NOMO-1 treated with DMSO at 0.1 percent for 48 hours (cell line): ENCODE results near the gene NAIP.
"Not testable (repeated sequence)": the region's sequence is repeated elsewhere in the genome, so short reads cannot be mapped to it uniquely, and the experiment has no call there.

ENCODE experiments used
- DNase-seq: peaks from one replicate; lab custom pipeline; 2025; ENCODE audit not compliant: unreplicated experiment; lab: John Stamatoyannopoulos, UW

NAIP gene

GRCh38 chr5:71025289-71025953 lies at the start of gene NAIP:
Gene NAIP, minus strand, starts transcription at chr5:71025339. Its CDS starts 12,424 bp downstream, at chr5:71012915.
- not testable (repeated sequence) for DNase-seq

- not testable (repeated sequence) for DNase-seq
Observed at GRCh38 chr5:71067262-71067928, 42.3 kb upstream of the NAIP start, which contains the start of gene GTF2H2. Gene GTF2H2, minus strand, starts transcription at chr5:71067676. Its CDS starts 4,913 bp downstream, at chr5:71062763.

- DNase-seq: not testable (repeated sequence)
Observed at GRCh38 chr5:71061322-71061721, 36.2 kb upstream of the NAIP start.

GRCh38 chr5:71059426-71059825 lies 34.3 kb upstream of the NAIP start:
- not testable (repeated sequence) for DNase-seq

- not testable (repeated sequence) for DNase-seq
Observed at GRCh38 chr5:71044808-71045207, 19.7 kb upstream of the NAIP start.

GRCh38 chr5:71044128-71044527 lies 19.0 kb upstream of the NAIP start:
- DNase-seq: not testable (repeated sequence)

- not testable (repeated sequence) for DNase-seq
Observed at GRCh38 chr5:71031046-71031776, 6.1 kb upstream of the NAIP start.

- not testable (repeated sequence) for DNase-seq
Observed at GRCh38 chr5:71020643-71021042, 4.5 kb downstream of the NAIP start.

- not testable (repeated sequence) for DNase-seq
Observed at GRCh38 chr5:71018376-71019005, 6.6 kb downstream of the NAIP start.

- no peak for DNase-seq
Observed at GRCh38 chr5:71014176-71014575, 11.0 kb downstream of the NAIP start.

GRCh38 chr5:71013575-71013974 lies 11.6 kb downstream of the NAIP start:
- DNase-seq: no peak

GRCh38 chr5:71011194-71011792 lies 13.8 kb downstream of the NAIP start:
- DNase-seq: no peak

GRCh38 chr5:71006983-71007382 lies 18.2 kb downstream of the NAIP start:
- DNase-seq: not testable (repeated sequence)

GRCh38 chr5:70984882-70985281 lies 40.3 kb downstream of the NAIP start:
- not testable (repeated sequence) for DNase-seq

GRCh38 chr5:70967220-70967619 lies 57.9 kb downstream of the NAIP start:
- DNase-seq: not testable (repeated sequence)

GRCh38 chr5:70964531-70964930 lies 60.6 kb downstream of the NAIP start:
- DNase-seq: not testable (repeated sequence)

- not testable (repeated sequence) for DNase-seq
Observed at GRCh38 chr5:70953068-70953467, 72.1 kb downstream of the NAIP start.

- DNase-seq: not testable (repeated sequence)
Observed at GRCh38 chr5:70932560-70932959, 92.6 kb downstream of the NAIP start.

- not testable (repeated sequence) for DNase-seq
Observed at GRCh38 chr5:70931709-70932368, 93.3 kb downstream of the NAIP start.

GRCh38 chr5:70925211-70925562 lies 100.0 kb downstream of the NAIP start:
- not testable (repeated sequence) for DNase-seq
